SK-N-SH treated with all-trans-retinoic acid at 6 μM for 48 hours (cell line): ENCODE data around the gene FBLN2.

Experiments used
- ARNTL ChIP-seq: fragments of 450-650 bp; formaldehyde crosslinking; IDR thresholded peaks from 2 replicates; pipeline ENCODE4 v1.5.0; 2020; ENCODE audit warnings: low read depth, mild to moderate bottlenecking, moderate library complexity, borderline replicate concordance
- BACH2 ChIP-seq: fragments of 250-450 bp; sonication (Bioruptor Pico); IDR thresholded peaks from 2 replicates; pipeline ENCODE4 v1.9.0; 2021; ENCODE audit warnings: mild to moderate bottlenecking, borderline replicate concordance
- CSDC2 ChIP-seq: fragments of 250-450 bp; sonication (Bioruptor Pico); IDR thresholded peaks from 2 replicates; pipeline ENCODE4 v1.5.0; 2020; ENCODE audit warnings: mild to moderate bottlenecking, moderate library complexity
- RARB ChIP-seq: fragments of 250-450 bp; sonication (Bioruptor Pico); IDR thresholded peaks from 2 replicates; pipeline ENCODE4 v1.8.0; 2021; ENCODE audit warnings: mild to moderate bottlenecking, moderate library complexity
- TF ChIP-seq, protein P1 (sequence below): fragments of 250-450 bp; sonication (Bioruptor Pico); IDR thresholded peaks from 2 replicates; pipeline ENCODE4 v1.8.0; 2020; ENCODE audit warnings: mild to moderate bottlenecking, moderate library complexity, borderline replicate concordance
- TF ChIP-seq, protein P2 (sequence below): fragments of 250-450 bp; sonication (Bioruptor Pico); IDR thresholded peaks from 2 replicates; pipeline ENCODE4 v1.5.1; 2021; ENCODE audit warnings: mild to moderate bottlenecking, moderate library complexity

DNA sequence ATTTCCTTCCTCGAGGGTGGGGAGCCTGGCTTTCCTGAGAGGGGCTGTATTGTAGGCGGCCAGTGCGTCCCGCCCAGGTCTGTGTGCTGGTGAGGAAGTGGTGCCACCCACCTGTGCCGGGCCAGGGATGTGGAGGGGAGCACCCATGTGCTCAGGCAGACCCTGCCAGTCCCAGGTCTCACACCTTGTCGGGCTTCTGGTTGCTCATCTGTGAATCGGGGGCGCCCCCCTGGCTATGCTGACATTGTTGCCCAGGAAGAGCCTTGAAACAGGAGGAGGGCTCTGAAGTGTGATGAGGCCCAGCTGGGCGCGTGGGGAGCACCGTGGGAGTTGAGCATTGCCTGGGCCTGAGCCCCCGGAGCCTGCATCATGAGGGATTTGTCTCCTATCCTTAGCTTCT is 4.8 kb downstream of the FBLN2 start:
- TF ChIP-seq RARB (CRISPR knock-in tag): no peak
- TF ChIP-seq CSDC2 (CRISPR knock-in tag): no peak
- TF ChIP-seq, protein P1, sequence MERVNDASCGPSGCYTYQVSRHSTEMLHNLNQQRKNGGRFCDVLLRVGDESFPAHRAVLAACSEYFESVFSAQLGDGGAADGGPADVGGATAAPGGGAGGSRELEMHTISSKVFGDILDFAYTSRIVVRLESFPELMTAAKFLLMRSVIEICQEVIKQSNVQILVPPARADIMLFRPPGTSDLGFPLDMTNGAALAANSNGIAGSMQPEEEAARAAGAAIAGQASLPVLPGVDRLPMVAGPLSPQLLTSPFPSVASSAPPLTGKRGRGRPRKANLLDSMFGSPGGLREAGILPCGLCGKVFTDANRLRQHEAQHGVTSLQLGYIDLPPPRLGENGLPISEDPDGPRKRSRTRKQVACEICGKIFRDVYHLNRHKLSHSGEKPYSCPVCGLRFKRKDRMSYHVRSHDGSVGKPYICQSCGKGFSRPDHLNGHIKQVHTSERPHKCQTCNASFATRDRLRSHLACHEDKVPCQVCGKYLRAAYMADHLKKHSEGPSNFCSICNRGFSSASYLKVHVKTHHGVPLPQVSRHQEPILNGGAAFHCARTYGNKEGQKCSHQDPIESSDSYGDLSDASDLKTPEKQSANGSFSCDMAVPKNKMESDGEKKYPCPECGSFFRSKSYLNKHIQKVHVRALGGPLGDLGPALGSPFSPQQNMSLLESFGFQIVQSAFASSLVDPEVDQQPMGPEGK (CRISPR knock-in tag): no peak
- TF ChIP-seq ARNTL: no peak
- TF ChIP-seq BACH2 (CRISPR knock-in tag): no peak
- TF ChIP-seq, protein P2, sequence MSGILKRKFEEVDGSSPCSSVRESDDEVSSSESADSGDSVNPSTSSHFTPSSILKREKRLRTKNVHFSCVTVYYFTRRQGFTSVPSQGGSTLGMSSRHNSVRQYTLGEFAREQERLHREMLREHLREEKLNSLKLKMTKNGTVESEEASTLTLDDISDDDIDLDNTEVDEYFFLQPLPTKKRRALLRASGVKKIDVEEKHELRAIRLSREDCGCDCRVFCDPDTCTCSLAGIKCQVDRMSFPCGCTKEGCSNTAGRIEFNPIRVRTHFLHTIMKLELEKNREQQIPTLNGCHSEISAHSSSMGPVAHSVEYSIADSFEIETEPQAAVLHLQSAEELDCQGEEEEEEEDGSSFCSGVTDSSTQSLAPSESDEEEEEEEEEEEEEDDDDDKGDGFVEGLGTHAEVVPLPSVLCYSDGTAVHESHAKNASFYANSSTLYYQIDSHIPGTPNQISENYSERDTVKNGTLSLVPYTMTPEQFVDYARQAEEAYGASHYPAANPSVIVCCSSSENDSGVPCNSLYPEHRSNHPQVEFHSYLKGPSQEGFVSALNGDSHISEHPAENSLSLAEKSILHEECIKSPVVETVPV: no peak
